Mesothelial cell of epicardium (in vitro differentiated cells): Measurements from ENCODE around the gene FRS3. TPM values are rescaled to one million over a fixed set of nuclear protein-coding genes. Genes with fewer than 3 reads are reported as not detected.

Experiments used
- DNase-seq, 2 experiments: peaks; one replicate each; pipeline ENCODE4 v3.0.0; 2021; ENCODE audit warnings: low spot score in 2 of 2; ENCODE audit not compliant: unreplicated experiment in 2 of 2
- H3K27ac Mint-ChIP-seq: 2 replicates; pipeline ENCODE4 v1.8.0; 2021; ENCODE audit warnings: mixed read lengths
- H3K27me3 Mint-ChIP-seq: 2 replicates; pipeline ENCODE4 v1.8.0; 2021; ENCODE audit warnings: low read depth, mixed read lengths
- H3K36me3 Mint-ChIP-seq: 2 replicates; pipeline ENCODE4 v1.8.0; 2021; ENCODE audit warnings: mixed read lengths
- H3K4me1 Mint-ChIP-seq: 2 replicates; pipeline ENCODE4 v1.8.0; 2021; ENCODE audit warnings: mixed read lengths
- H3K4me3 Mint-ChIP-seq: 2 replicates; pipeline ENCODE4 v1.8.0; 2021; ENCODE audit warnings: mild to moderate bottlenecking, moderate library complexity, mixed read lengths
- H3K9me3 Mint-ChIP-seq: 2 replicates; pipeline ENCODE4 v1.8.0; 2021; ENCODE audit warnings: mixed read lengths
- total RNA-seq: library from RNA; stranded (reverse); gene quantifications from 3 replicates; pipeline ENCODE4 v1.2.1, GENCODE V29; 2021
- TF ChIP-seq, protein P1 (sequence below): fragments of 200-600 bp; sonication (generic); IDR thresholded peaks from one replicate; pipeline ENCODE4 v1.5.0; 2021; ENCODE audit warnings: antibody characterized with exemption; ENCODE audit not compliant: unreplicated experiment

Gene FRS3
- total RNA-seq, 1 donor from 2014 or later, result 6.8 TPM

DNA sequence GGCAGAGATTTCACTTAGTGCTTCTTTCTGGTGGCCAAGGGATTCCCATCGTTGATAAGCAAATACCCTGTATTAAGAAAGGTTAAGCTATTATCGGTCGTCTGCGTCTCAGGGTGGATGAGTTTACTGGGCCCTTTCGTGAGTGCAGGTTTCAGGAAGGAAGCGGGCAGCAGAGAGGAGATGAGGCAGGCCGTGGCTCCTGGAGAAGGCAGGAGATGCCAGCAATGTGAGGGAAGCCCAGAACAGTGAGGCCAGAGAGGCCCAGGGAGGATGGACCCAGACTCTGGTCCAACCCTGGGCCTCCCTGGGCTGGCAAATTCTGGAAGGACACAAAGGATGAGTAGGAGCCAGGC is 55.5 kb downstream of the FRS3 start:
- Mint-ChIP-seq H3K36me3 (no peaks in the 10 kb centered on the region), H3K9me3 (no peaks in the 10 kb centered on the region), H3K4me3 (no peak overlapping the region), H3K27me3 (peaks cover 3% of the 10 kb centered on the region), H3K27ac (peak overlapping the region; percentile 85), H3K4me1 (peaks cover 20% of the 10 kb centered on the region)
- TF ChIP-seq, protein P1, sequence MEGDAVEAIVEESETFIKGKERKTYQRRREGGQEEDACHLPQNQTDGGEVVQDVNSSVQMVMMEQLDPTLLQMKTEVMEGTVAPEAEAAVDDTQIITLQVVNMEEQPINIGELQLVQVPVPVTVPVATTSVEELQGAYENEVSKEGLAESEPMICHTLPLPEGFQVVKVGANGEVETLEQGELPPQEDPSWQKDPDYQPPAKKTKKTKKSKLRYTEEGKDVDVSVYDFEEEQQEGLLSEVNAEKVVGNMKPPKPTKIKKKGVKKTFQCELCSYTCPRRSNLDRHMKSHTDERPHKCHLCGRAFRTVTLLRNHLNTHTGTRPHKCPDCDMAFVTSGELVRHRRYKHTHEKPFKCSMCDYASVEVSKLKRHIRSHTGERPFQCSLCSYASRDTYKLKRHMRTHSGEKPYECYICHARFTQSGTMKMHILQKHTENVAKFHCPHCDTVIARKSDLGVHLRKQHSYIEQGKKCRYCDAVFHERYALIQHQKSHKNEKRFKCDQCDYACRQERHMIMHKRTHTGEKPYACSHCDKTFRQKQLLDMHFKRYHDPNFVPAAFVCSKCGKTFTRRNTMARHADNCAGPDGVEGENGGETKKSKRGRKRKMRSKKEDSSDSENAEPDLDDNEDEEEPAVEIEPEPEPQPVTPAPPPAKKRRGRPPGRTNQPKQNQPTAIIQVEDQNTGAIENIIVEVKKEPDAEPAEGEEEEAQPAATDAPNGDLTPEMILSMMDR, result no peak
- DNase-seq, result no peak

DNA sequence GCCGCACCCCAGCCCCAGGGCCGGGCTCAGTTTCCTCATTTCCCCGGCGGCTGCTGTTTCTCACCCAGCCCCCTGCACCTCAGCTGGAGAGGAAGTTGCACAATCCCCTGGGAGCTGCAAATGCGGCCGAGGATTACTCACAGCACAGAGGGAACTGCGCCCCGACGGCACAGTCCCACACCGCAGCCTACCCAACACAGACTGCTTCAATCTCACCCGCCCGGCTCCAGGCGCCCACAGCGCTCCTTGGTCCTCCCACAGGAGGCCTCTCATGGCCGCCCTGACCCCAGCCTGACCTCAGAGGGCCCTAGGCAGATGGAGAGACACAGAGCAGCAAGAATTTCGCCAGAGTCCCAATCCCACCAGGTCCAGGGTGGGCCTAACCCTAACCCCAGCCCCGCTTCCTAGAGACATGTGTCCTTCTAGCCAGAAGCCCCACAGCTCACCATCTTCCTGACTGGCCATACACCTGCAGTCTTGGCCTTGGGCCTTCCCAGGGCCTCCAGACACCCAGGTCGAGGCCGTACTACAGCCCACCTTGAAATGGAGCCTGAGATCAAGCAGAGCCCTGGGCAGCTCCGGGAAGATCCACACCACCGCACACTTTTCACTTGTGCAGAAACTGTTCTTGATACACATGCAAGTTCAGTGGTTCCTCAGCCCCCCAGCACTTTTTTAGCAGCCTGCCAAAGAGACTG is 56.0 kb downstream of the FRS3 start:
- DNase-seq, result peak in 1 of 2 experiments; percentile 47
- Mint-ChIP-seq H3K9me3 (no peaks in the 10 kb centered on the region), H3K36me3 (no peaks in the 10 kb centered on the region), H3K4me3 (no peak overlapping the region), H3K4me1 (peaks cover 20% of the 10 kb centered on the region), H3K27ac (peak overlapping the region; percentile 85), H3K27me3 (no peaks in the 10 kb centered on the region)
- TF ChIP-seq, protein P1, result no peak

DNA sequence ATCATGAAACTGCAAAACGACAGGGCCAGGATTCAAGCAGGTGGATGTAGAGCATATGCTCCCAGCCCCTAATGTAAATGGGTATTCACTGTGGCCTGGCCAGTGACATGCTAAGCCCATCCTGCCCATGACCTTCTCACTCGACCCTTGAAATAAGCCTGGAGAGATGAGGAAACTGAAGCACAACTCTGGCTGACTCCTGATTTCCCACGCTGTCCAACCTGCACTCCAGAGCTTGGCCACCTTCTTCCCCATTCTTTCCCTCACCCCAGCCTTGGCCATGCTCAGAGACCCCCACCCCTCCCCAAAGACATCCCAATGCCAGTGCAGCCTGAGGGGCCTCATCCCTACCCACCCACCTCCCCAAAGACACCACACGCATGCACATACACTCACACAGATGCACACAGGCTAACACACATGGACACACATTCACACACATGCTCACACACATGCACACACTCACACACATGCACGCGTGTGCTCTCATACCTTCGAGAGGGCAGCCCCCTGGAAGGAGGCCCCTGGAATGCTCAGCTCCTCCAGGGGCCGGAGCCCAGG is 56.7 kb downstream of the FRS3 start:
- no peak overlapping the region for H3K27ac Mint-ChIP-seq
- no peaks in the 10 kb centered on the region for H3K36me3 Mint-ChIP-seq
- DNase-seq, result no peak
- H3K4me3 Mint-ChIP-seq, result no peak overlapping the region
- TF ChIP-seq, protein P1, result no peak
- no peaks in the 10 kb centered on the region for H3K9me3 Mint-ChIP-seq
- H3K4me1 Mint-ChIP-seq, result peaks cover 20% of the 10 kb centered on the region
- no peaks in the 10 kb centered on the region for H3K27me3 Mint-ChIP-seq

DNA sequence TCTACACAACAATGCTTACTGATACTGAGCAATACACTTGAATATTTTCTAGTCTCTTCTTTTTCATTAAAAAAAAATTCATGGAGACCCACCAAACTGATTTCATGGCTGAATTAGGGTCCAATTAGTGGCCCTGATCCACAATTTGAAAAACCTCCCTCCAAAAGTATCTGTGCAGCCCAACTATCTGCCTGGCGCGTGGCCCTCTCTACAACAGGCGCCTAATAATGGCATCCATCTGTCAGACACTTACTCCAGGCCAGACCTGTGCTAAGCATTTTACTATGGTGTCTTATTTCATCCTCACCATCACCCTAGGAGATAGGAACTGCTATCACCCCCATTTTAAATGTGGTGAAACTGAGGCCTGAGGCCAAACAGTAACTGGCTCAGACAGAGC is 58.3 kb downstream of the FRS3 start:
- Mint-ChIP-seq H3K4me3 (no peak overlapping the region), H3K27me3 (no peaks in the 10 kb centered on the region), H3K27ac (no peak overlapping the region), H3K4me1 (peaks cover 30% of the 10 kb centered on the region), H3K9me3 (no peaks in the 10 kb centered on the region), H3K36me3 (no peaks in the 10 kb centered on the region)
- no peak for DNase-seq
- TF ChIP-seq, protein P1, result no peak

GRCh38 chr6:41720783-41721182 is 58.9 kb downstream of the FRS3 start:
- no peaks in the 10 kb centered on the region for H3K27me3 Mint-ChIP-seq
- no peak overlapping the region for H3K27ac Mint-ChIP-seq
- no peak overlapping the region for H3K4me3 Mint-ChIP-seq
- no peaks in the 10 kb centered on the region for H3K9me3 Mint-ChIP-seq
- H3K4me1 Mint-ChIP-seq, result peaks cover 30% of the 10 kb centered on the region
- TF ChIP-seq, protein P1, result no peak
- no peak for DNase-seq
- H3K36me3 Mint-ChIP-seq, result no peaks in the 10 kb centered on the region

- TF ChIP-seq, protein P1, result no peak
- no peak for DNase-seq
- no peaks in the 10 kb centered on the region for H3K27me3 Mint-ChIP-seq
- H3K36me3 Mint-ChIP-seq, result no peaks in the 10 kb centered on the region
- H3K27ac Mint-ChIP-seq, result no peak overlapping the region
- peaks cover 30% of the 10 kb centered on the region for H3K4me1 Mint-ChIP-seq
- no peaks in the 10 kb centered on the region for H3K9me3 Mint-ChIP-seq
- H3K4me3 Mint-ChIP-seq, result no peak overlapping the region
These were observed 59.5 kb downstream of the FRS3 start for GRCh38 chr6:41720262-41720620.
